GM10266 (cell line): ENCODE results near the gene AIRE.

Experiments used
- DNase-seq: peaks from one replicate; pipeline ENCODE4 v3.0.0; 2012; ENCODE audit errors: extremely low spot score
- TF ChIP-seq, protein P1 (sequence below): IDR thresholded peaks from 2 replicates; pipeline ENCODE4 v1.5.1; 2012; ENCODE audit warnings: mild to moderate bottlenecking, low read depth; ENCODE audit not compliant: control insufficient read depth, insufficient read depth; ENCODE audit errors: missing control alignments

The AIRE gene

DNA sequence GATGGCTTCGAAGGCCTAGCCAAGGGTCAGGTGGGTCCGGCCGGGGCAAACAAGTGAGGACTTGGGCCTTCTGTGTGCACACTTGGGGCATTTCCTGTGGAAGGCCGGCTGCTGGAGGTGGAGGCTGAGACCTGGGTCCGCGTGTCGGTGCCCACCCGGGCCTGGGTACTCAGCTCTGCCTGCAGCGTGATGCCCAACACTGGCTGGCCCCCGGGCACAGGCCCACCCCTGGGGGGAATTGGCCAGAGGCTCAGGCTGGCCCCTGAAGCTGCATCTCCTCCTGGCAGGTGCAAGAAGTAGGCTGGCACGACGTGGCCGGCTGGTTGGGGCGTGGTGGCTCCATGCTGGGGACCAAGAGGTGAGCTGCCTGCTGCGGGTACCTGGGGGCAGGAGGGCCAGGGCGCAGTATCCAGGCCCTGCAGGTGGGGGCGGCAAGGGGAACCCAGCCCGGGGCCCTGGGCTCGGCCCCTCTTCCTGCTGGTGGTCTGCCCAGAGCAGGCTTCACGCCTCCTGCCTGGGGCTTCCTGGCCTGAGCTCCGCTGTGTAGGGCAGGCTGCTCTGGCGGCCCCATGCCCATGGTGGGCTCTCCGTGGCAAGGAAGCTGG, 36.3 kb downstream of the AIRE start:
- TF ChIP-seq, protein P1, sequence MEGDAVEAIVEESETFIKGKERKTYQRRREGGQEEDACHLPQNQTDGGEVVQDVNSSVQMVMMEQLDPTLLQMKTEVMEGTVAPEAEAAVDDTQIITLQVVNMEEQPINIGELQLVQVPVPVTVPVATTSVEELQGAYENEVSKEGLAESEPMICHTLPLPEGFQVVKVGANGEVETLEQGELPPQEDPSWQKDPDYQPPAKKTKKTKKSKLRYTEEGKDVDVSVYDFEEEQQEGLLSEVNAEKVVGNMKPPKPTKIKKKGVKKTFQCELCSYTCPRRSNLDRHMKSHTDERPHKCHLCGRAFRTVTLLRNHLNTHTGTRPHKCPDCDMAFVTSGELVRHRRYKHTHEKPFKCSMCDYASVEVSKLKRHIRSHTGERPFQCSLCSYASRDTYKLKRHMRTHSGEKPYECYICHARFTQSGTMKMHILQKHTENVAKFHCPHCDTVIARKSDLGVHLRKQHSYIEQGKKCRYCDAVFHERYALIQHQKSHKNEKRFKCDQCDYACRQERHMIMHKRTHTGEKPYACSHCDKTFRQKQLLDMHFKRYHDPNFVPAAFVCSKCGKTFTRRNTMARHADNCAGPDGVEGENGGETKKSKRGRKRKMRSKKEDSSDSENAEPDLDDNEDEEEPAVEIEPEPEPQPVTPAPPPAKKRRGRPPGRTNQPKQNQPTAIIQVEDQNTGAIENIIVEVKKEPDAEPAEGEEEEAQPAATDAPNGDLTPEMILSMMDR = no peak
- no peak for DNase-seq

DNA sequence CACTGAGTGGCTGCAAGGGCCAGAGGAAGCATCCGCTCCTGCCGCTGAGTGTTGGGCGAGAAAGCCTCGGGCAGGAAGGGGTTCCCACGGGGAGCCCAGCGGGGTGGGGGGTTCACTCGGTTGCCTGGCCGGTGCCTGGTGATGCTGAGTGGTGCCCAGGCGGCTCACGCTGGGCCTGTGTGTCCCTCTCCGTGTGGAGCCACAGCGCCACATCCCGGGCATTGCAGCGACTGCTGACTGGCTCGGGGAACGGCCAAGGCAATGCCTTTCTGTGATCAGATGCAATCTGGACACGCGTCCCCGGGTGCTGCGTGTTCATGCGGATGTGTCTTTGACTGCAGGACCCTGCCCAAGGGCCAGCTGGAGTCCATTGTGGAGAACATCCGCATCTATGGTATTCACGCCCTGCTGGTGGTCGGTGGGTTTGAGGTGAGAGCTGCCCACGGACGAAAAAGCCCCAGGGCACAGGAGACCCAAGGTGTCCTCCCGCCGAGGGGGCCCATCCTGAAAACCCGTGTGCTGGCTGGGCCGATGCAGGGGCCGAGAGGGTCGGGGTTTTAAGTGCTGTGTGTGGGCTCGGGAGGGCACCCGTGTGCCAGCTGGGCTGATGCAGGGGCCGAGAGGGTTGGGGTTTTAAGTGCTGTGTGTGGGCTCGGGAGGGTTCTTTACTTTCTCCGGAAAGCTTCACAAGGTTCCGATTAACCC, 37.1 kb downstream of the AIRE start:
- DNase-seq = no peak
- TF ChIP-seq, protein P1 = no peak

- TF ChIP-seq, protein P1 = no peak
Measured at GRCh38 chr21:44323591-44323990, 37.9 kb downstream of the AIRE start.

DNA sequence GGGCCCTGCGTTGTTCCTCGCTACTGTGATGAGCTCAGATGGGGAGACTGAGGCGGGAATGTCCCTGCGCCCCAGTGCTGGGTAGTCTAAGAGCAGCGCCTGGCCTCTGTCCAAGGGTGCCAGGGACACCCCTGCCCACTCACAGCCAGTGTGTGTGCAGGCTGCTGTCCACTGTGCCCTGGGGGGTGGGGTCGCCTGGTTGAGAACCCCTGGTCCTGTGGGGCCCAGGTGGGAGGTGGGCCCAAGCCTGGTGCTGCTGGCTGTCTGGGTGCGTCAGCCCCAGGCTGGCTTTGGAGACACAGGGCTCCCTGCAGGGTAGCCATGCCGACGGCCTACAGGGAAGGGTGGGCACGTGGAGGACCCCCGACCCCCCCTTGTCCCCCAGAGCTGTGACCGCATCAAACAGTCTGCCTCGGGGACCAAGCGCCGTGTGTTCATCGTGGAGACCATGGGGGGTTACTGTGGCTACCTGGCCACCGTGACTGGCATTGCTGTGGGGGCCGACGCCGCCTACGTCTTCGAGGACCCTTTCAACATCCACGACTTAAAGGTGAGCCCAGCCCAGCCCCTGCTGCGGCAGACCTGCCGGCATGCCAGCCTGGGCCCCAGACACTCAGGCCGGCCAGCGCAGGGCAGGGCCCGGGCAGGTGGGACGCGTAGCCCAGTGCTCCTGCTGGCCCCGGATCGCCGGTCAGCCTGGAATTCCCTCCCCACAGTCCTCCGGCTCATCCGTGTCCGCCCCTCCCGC, 38.6 kb downstream of the AIRE start:
- TF ChIP-seq, protein P1 = no peak
- no peak for DNase-seq

More at GRCh38 chr21:44323591-44323990, 37.9 kb downstream of the AIRE start:
- DNase-seq = no peak

- DNase-seq = no peak
- TF ChIP-seq, protein P1 = no peak
Measured at GRCh38 chr21:44324854-44325107, 39.1 kb downstream of the AIRE start.

GRCh38 chr21:44325386-44326271, 40.0 kb downstream of the AIRE start:
- TF ChIP-seq, protein P1 = no peak
- DNase-seq = no peak
